ENCODE results near the gene TFDP2. TPM values are rescaled to one million over a fixed set of nuclear protein-coding genes. Genes with fewer than 3 reads are reported as not detected.

Gene TFDP2
- total RNA-seq, 3 donors from 2014 or later (not counting 1 experiment from before 2014, with no cell fraction given) = 134 to 154 (median 142) TPM

DNA sequence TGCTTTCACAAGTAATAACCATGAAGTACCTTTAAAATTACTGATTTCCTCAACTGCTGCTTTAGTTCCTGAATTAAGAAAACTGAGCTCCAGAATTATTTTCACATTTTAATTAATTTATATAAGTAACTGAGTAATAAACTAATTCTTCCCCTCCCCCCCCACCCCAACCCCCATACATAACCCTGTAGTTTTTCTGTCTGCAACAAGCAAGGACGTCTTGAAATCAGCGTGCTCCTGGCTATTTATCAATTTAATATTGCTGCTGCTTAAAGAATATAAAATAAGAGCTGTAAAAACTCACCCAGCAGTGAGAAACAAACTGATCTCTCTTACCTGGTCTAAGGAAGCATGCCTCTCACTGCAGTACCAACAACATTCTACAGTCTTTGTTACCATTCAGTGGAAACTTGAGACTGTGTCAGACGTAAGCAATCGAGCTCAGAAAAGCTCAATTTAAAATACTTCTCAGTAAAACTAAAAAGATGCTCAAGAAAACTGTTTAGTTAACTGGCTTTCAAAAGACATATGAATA is 121.0 kb downstream of the TFDP2 start:
- Mint-ChIP-seq H3K4me3 (peak overlapping the region; percentile 96), H3K36me3 (no peaks in the 10 kb centered on the region), H3K9me3 (no peaks in the 10 kb centered on the region), H3K27me3 (ENCODE audit: low read depth in 2 of 2) (no peaks in the 10 kb centered on the region), H3K4me1 (peaks cover 32 to 41% of the 10 kb centered on the region in 2 donors), H3K27ac (peak overlapping the region; percentile 87 to 91)
- intact Hi-C loops (cut with micrococcal nuclease) = loop anchor here (2.0 to 5.0 kb wide), 2 partner anchors 70 to 291 kb away; partner anchors contain the start of gene RNF7
- Histone ChIP-seq H3K36me3 (ENCODE audit: control insufficient read depth, insufficient read depth, low read length) (no peaks in the 10 kb centered on the region), H3K27ac (ENCODE audit: low read length) (peak overlapping the region; percentile 30), H3K4me3 (ENCODE audit: low read length) (peak overlapping the region; percentile 42), H3K27me3 (ENCODE audit: control insufficient read depth, insufficient read depth, low read length) (no peaks in the 10 kb centered on the region), H3K4me1 (ENCODE audit: control insufficient read depth, insufficient read depth, low read length) (peaks cover 3% of the 10 kb centered on the region), H3K9me3 (ENCODE audit: control insufficient read depth, insufficient read depth, low read length) (no peaks in the 10 kb centered on the region)
- ATAC-seq (peak; percentile 72 to 79 (median 73)), DNase-seq (peak in 1 of 2 donors; percentile 74)
- 0% methylated on average over 2 of the region's 4 CpGs for WGBS (ENCODE audit: insufficient coverage)
- TF ChIP-seq, protein P1, sequence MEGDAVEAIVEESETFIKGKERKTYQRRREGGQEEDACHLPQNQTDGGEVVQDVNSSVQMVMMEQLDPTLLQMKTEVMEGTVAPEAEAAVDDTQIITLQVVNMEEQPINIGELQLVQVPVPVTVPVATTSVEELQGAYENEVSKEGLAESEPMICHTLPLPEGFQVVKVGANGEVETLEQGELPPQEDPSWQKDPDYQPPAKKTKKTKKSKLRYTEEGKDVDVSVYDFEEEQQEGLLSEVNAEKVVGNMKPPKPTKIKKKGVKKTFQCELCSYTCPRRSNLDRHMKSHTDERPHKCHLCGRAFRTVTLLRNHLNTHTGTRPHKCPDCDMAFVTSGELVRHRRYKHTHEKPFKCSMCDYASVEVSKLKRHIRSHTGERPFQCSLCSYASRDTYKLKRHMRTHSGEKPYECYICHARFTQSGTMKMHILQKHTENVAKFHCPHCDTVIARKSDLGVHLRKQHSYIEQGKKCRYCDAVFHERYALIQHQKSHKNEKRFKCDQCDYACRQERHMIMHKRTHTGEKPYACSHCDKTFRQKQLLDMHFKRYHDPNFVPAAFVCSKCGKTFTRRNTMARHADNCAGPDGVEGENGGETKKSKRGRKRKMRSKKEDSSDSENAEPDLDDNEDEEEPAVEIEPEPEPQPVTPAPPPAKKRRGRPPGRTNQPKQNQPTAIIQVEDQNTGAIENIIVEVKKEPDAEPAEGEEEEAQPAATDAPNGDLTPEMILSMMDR (IDR thresholded peaks at IDR 0.05) = no peak

DNA sequence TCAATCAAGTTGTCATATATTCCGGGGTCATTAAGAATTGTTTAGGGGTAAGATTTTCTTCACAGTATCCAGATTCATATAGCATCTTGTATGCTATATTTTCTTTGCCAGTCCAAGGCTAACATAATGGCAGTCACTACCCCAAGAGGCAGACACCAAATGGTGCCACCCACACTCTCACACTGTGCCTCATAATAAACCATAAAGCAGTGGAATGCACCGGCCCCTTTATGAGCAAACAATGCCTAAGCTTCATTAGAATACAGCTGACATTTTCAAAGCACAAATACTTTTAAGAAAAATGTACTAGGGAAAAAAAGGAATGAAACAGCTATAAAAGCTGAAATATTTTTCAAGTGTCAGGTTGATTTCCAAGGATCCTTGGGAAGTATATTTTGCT is 121.6 kb downstream of the TFDP2 start:
- peak in 1 of 2 donors; percentile 50 for DNase-seq
- Mint-ChIP-seq H3K27me3 (ENCODE audit: low read depth in 2 of 2) (no peaks in the 10 kb centered on the region), H3K27ac (peak overlapping the region; percentile 87 to 91), H3K36me3 (no peaks in the 10 kb centered on the region), H3K9me3 (no peaks in the 10 kb centered on the region), H3K4me3 (peak overlapping the region; percentile 96), H3K4me1 (peaks cover 30 to 40% of the 10 kb centered on the region in 2 donors)
- Histone ChIP-seq H3K27ac (ENCODE audit: low read length) (peak overlapping the region; percentile 30), H3K4me1 (ENCODE audit: control insufficient read depth, insufficient read depth, low read length) (peaks cover 3% of the 10 kb centered on the region), H3K27me3 (ENCODE audit: control insufficient read depth, insufficient read depth, low read length) (no peaks in the 10 kb centered on the region), H3K9me3 (ENCODE audit: control insufficient read depth, insufficient read depth, low read length) (no peaks in the 10 kb centered on the region), H3K4me3 (ENCODE audit: low read length) (peak overlapping the region; percentile 42), H3K36me3 (ENCODE audit: control insufficient read depth, insufficient read depth, low read length) (no peaks in the 10 kb centered on the region)
- TF ChIP-seq, protein P1 (IDR thresholded peaks at IDR 0.05) = no peak
- intact Hi-C loops (cut with micrococcal nuclease) = loop anchor here (1.0 to 5.0 kb wide), 3 partner anchors 71 to 290 kb away; partner anchors contain the start of gene RNF7
- peak; percentile 88 to 93 (median 92) for ATAC-seq
- WGBS (ENCODE audit: insufficient coverage) = 0% methylated on average over 1 of the region's 2 CpGs

DNA sequence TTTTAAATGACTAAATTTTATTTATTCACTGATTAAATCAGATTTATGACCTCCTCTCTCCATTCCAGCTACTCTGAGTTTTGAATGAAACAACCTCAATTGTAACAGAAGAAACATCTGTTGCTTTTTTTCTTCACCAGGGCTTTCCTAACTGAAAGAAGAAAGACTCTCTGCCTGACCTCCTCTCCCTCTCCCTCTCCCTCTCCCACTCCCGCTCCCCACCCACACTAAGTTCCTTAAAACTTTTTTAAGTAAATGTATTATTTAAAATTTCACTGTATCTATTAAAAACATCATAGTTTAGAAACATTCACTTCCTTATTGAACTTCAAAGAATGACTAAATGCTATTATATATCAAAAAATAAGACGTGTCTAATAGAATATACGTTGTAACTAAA is 122.0 kb downstream of the TFDP2 start:
- no peaks in the 10 kb centered on the region for H3K27me3 Mint-ChIP-seq (ENCODE audit: low read depth in 2 of 2)
- no peaks in the 10 kb centered on the region for H3K9me3 Mint-ChIP-seq
- WGBS (ENCODE audit: insufficient coverage) = no CpG with 5 or more reads among the region's 3 CpGs
- no peaks in the 10 kb centered on the region for H3K36me3 ChIP-seq (ENCODE audit: control insufficient read depth, insufficient read depth, low read length)
- DNase-seq = no peak
- no peaks in the 10 kb centered on the region for H3K9me3 ChIP-seq (ENCODE audit: control insufficient read depth, insufficient read depth, low read length)
- H3K4me1 ChIP-seq (ENCODE audit: control insufficient read depth, insufficient read depth, low read length) = peaks cover 5% of the 10 kb centered on the region
- H3K4me3 ChIP-seq (ENCODE audit: low read length) = peak overlapping the region; percentile 42
- no peaks in the 10 kb centered on the region for H3K36me3 Mint-ChIP-seq
- ATAC-seq = peak in 1 of 3 donors; percentile 3
- no peak overlapping the region for H3K27ac ChIP-seq (ENCODE audit: low read length)
- TF ChIP-seq, protein P1 (IDR thresholded peaks at IDR 0.05) = no peak
- H3K27me3 ChIP-seq (ENCODE audit: control insufficient read depth, insufficient read depth, low read length) = no peaks in the 10 kb centered on the region
- peaks cover 29 to 39% of the 10 kb centered on the region in 2 donors for H3K4me1 Mint-ChIP-seq
- H3K27ac Mint-ChIP-seq = peak overlapping the region; percentile 87 to 91
- intact Hi-C loops (cut with micrococcal nuclease) = loop anchor here (1.0 to 5.0 kb wide), 2 partner anchors 243 to 290 kb away; partner anchors contain the start of gene RNF7
- peak overlapping the region; percentile 96 for H3K4me3 Mint-ChIP-seq
